Measurements from ENCODE around the gene HES5. TPM values are rescaled to one million over a fixed set of nuclear protein-coding genes. Genes with fewer than 3 reads are reported as not detected.

HES5 gene
- total RNA-seq, 1 experiment from 2014 or later = not detected

- TF ChIP-seq CTCF (conservative IDR thresholded peaks at IDR 0.05) = no peak
- no peak overlapping the region for H4K91ac ChIP-seq (ENCODE audit: insufficient read length, low read depth, low read length)
- H2AFZ ChIP-seq (ENCODE audit: low read length) = no peak overlapping the region
- H3K18ac ChIP-seq (ENCODE audit: insufficient read length, low read depth, low read length) = no peak overlapping the region
- no peak overlapping the region for H2BK20ac ChIP-seq (ENCODE audit: low read depth, low read length, poor library complexity, severe bottlenecking)
- no peak overlapping the region for H2BK120ac ChIP-seq (ENCODE audit: low read depth, low read length, poor library complexity, severe bottlenecking)
- no peak overlapping the region for H2BK12ac ChIP-seq (ENCODE audit: insufficient read length, low read depth, low read length)
- Mint-ChIP-seq H3K27ac (no peak overlapping the region), H3K36me3 (ENCODE audit: insufficient read depth in 1 of 3, low read depth in 3 of 3) (no peaks in the 10 kb centered on the region), H3K9me3 (no peaks in the 10 kb centered on the region), H3K4me3 (no peak overlapping the region), H3K4me1 (no peaks in the 10 kb centered on the region), H3K27me3 (ENCODE audit: low read depth) (peaks cover 20% of the 10 kb centered on the region)
- H2BK5ac ChIP-seq (ENCODE audit: insufficient read length, low read length) = no peak overlapping the region
- H3K4me1 ChIP-seq (ENCODE audit: insufficient read depth, low read length) = no peaks in the 10 kb centered on the region
- H3K27me3 ChIP-seq (ENCODE audit: insufficient read depth, low read length) = no peaks in the 10 kb centered on the region
- H3T11ph ChIP-seq (ENCODE audit: low read length) = no peak overlapping the region
- H3K79me2 ChIP-seq (ENCODE audit: insufficient read depth, low read length) = no peaks in the 10 kb centered on the region
- no peak overlapping the region for H3K56ac ChIP-seq (ENCODE audit: insufficient read length, low read depth, low read length)
- H4K8ac ChIP-seq (replicated peaks; ENCODE audit: insufficient read length, low read depth, low read length) = no peak overlapping the region
- no peak overlapping the region for H2AK5ac ChIP-seq (ENCODE audit: insufficient read length, low read length)
- H3K4me2 ChIP-seq (ENCODE audit: insufficient read depth, insufficient read length, low read length) = no peak overlapping the region
- no CpG with 5 or more reads among the region's 4 CpGs for WGBS (ENCODE audit: extremely low coverage, insufficient read length, low lambda C conversion rate)
- no peak for DNase-seq
- no peaks in the 10 kb centered on the region for H3K9me3 ChIP-seq (ENCODE audit: control insufficient read depth, low read depth, low read length)
- no peak overlapping the region for H4K5ac ChIP-seq (ENCODE audit: insufficient read length, low read depth, low read length)
- no peak overlapping the region for H3K27ac ChIP-seq (ENCODE audit: insufficient read length, low read depth, low read length)
- H3K9ac ChIP-seq (ENCODE audit: extremely low read depth, insufficient read length, low read length) = no peak overlapping the region
- no peak overlapping the region for H3K4ac ChIP-seq (ENCODE audit: low read depth, low read length)
- H3K23ac ChIP-seq (ENCODE audit: insufficient read length, low read depth, low read length) = no peak overlapping the region
- H2BK15ac ChIP-seq (ENCODE audit: low read depth, low read length) = no peak overlapping the region
- H4K20me1 ChIP-seq (ENCODE audit: control insufficient read depth, insufficient read depth, insufficient read length) = no peaks in the 10 kb centered on the region
- H3K23me2 ChIP-seq (ENCODE audit: insufficient read length, low read depth, low read length, poor library complexity, severe bottlenecking) = no peaks in the 10 kb centered on the region
- no peak overlapping the region for H3K14ac ChIP-seq (ENCODE audit: insufficient read depth, low read length)
- H3K79me1 ChIP-seq (ENCODE audit: insufficient read depth, low read depth, low read length, poor library complexity, severe bottlenecking) = no peaks in the 10 kb centered on the region
Measured at GRCh38 chr1:2497891-2498290, 32.2 kb downstream of the HES5 start.
